GM10248 (cell line): Measurements from ENCODE around the gene SAMD1.

ENCODE experiments used
- CTCF ChIA-PET: fragments of 300-600 bp; sonication (Branson Sonifier 250); formaldehyde crosslinking; extraction: SDS; loops from one replicate; lab custom pipeline; 2021; ENCODE audit warnings: antibody characterized with exemption; lab: Yijun Ruan, JAX
- POLR2A ChIA-PET: fragments of 350-650 bp; sonication (Branson Sonifier 250); formaldehyde crosslinking; extraction: SDS; loops from one replicate; lab custom pipeline; 2020; ENCODE audit warnings: antibody characterized with exemption; lab: Yijun Ruan, JAX
- DNase-seq: peaks from one replicate; pipeline ENCODE4 v3.0.0; 2012; ENCODE audit errors: extremely low spot score
- CTCF ChIP-seq: IDR thresholded peaks from 2 replicates; pipeline ENCODE4 v1.5.1; 2012; ENCODE audit warnings: mild to moderate bottlenecking, low read depth; ENCODE audit errors: extremely low read depth, missing control alignments, control extremely low read depth

Gene SAMD1

GRCh38 chr19:14090509-14091080, at the start of gene SAMD1:
Gene SAMD1, minus strand, starts transcription at chr19:14090751.
- peak; percentile 89 for DNase-seq
- POLR2A ChIA-PET, result no interaction called here
- TF ChIP-seq CTCF, result no peak
- CTCF ChIA-PET, result no interaction called here

GRCh38 chr19:14139944-14140343, 49.4 kb upstream of the SAMD1 start:
- POLR2A ChIA-PET, result no interaction called here
- CTCF ChIA-PET, result interaction anchor here (0.9 to 1.1 kb wide), 2 partner anchors 22 to 209 kb away, joined by 3 to 4 read pairs; no protein-coding TSS in a partner anchor
- TF ChIP-seq CTCF, result no peak
- DNase-seq, result no peak

- POLR2A ChIA-PET, result no interaction called here
- no peak for TF ChIP-seq CTCF
- CTCF ChIA-PET, result interaction anchor here (1.0 to 4.3 kb wide), 3 partner anchors 12 to 209 kb away, joined by 5 to 50 read pairs (median 29); partner anchors contain the start of gene PRKACA
- no peak for DNase-seq
Observed at GRCh38 chr19:14138576-14139265, 48.2 kb upstream of the SAMD1 start.

GRCh38 chr19:14136509-14137281, 46.1 kb upstream of the SAMD1 start, which contains the start of gene ASF1B:
Gene ASF1B, minus strand, starts transcription at chr19:14136589. Its CDS starts 133 bp downstream, at chr19:14136456.
- DNase-seq, result peak; percentile 98
- ChIA-PET CTCF (interaction anchor here (0.6 to 4.3 kb wide), 70 partner anchors 9 to 384 kb away, joined by 3 to 50 read pairs (median 4); partner anchors contain the start of genes ADGRE5, BRME1, CC2D1A and NANOS3), POLR2A (interaction anchor here (0.6 to 1.2 kb wide), 15 partner anchors 14 to 345 kb away, joined by 3 to 9 read pairs (median 3); no protein-coding TSS in a partner anchor)
- peak; percentile 90 for TF ChIP-seq CTCF

GRCh38 chr19:14135985-14136508, 45.5 kb upstream of the SAMD1 start:
- TF ChIP-seq CTCF, result no peak
- peak; percentile 14 for DNase-seq
- ChIA-PET CTCF (interaction anchor here (0.6 to 4.3 kb wide), 58 partner anchors 9 to 385 kb away, joined by 3 to 50 read pairs (median 5); partner anchors contain the start of genes ADGRE5, BRME1, CC2D1A and NANOS3), POLR2A (interaction anchor here (0.6 to 1.2 kb wide), 8 partner anchors 54 to 337 kb away, joined by 3 to 8 read pairs (median 3); no protein-coding TSS in a partner anchor)

- TF ChIP-seq CTCF, result no peak
- no peak for DNase-seq
- POLR2A ChIA-PET, result interaction anchor here (0.6 to 0.7 kb wide), 5 partner anchors 17 to 286 kb away, joined by 3 to 8 read pairs (median 5); no protein-coding TSS in a partner anchor
- CTCF ChIA-PET, result interaction anchor here (1.1 to 4.3 kb wide), 7 partner anchors 12 to 263 kb away, joined by 4 to 50 read pairs (median 7); partner anchors contain the start of gene PRKACA
Observed at GRCh38 chr19:14135355-14135754, 44.8 kb upstream of the SAMD1 start.
